ENCODE data around the gene RPAP2. TPM values are rescaled to one million over a fixed set of nuclear protein-coding genes. Genes with fewer than 3 reads are reported as not detected.
A peak's percentile ranks its signal among the peaks of the same experiment; 100 is the strongest.

Gene RPAP2
- total RNA-seq, 4 donors from 2014 or later = 3.1 to 18.5 (median 8.4) TPM

DNA sequence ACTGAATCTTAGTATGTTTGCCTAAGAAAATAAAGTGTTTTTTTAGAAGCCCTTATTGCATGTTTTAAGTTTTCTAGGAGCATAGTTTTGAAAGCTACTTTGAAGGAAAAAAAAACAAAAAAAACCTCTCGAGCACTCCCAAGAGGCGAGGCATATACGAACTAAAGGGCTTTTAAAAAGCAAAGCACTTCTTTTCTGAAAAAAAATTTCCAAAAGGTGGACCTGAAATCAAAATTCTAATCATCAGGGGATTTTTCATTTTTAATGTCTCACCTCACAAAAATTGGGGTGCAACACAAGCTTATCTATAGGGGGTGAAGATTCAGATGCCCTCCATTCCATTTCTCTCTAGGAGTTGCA is 666 bp upstream of the RPAP2 start:
- DNase-seq = no peak
- no peaks in the 10 kb centered on the region for H3K27me3 ChIP-seq
- TF ChIP-seq, protein P1, sequence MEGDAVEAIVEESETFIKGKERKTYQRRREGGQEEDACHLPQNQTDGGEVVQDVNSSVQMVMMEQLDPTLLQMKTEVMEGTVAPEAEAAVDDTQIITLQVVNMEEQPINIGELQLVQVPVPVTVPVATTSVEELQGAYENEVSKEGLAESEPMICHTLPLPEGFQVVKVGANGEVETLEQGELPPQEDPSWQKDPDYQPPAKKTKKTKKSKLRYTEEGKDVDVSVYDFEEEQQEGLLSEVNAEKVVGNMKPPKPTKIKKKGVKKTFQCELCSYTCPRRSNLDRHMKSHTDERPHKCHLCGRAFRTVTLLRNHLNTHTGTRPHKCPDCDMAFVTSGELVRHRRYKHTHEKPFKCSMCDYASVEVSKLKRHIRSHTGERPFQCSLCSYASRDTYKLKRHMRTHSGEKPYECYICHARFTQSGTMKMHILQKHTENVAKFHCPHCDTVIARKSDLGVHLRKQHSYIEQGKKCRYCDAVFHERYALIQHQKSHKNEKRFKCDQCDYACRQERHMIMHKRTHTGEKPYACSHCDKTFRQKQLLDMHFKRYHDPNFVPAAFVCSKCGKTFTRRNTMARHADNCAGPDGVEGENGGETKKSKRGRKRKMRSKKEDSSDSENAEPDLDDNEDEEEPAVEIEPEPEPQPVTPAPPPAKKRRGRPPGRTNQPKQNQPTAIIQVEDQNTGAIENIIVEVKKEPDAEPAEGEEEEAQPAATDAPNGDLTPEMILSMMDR (IDR thresholded peaks at IDR 0.05) = peak in 1 of 6 experiments; percentile 6
- TF ChIP-seq POLR2A (IDR thresholded peaks at IDR 0.05) = no peak
- peak overlapping the region; percentile 68 to 97 (median 88) for H3K4me3 ChIP-seq
- peak overlapping the region; percentile 94 to 99 (median 96) for H3K27ac ChIP-seq
- WGBS, 2 donors = 5 to 6% methylated on average over 3 of the region's 3 CpGs
- H3K9me3 ChIP-seq = no peaks in the 10 kb centered on the region
- peaks cover 0 to 29% (median 0%) of the 10 kb centered on the region in 3 donors for H3K36me3 ChIP-seq
- intact Hi-C loops (cut with DNase I) = no loop called here
- peaks cover 4 to 34% (median 7%) of the 10 kb centered on the region in 3 donors for H3K4me1 ChIP-seq

DNA sequence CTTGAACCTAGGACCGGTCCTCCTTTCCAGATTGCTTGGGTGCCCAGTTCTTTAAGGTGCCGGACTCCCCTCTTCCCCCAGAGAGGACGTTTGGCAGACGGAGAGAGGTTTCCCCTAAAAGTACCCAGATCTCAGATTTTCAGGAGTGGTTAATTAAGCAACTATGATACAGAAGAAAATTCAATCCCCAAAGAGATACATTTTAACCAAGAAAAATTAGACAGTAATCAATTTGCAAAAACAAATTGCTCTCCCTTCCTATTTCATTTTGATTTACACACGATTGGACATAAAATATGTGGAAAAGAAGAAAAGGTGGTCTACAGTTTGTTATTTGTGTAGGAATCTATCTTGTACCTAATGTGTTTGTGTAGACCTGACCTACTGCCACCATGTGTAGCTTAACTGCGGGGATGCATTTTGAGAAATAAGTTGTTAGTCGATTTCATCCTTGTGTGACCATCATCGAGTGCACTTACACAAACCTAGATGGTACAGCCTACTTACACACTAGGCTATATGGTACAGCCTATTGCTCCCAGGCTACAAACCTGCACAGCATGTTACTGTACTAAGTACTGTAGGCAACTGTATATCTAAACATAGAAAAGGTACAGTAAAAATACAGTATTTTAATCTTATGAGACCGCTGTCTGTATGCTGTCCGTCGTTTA is 755 bp downstream of the RPAP2 start:
- Histone ChIP-seq H3K4me3 (peak overlapping the region; percentile 68 to 97 (median 88)), H3K9me3 (no peaks in the 10 kb centered on the region), H3K4me1 (peaks cover 4 to 34% (median 7%) of the 10 kb centered on the region in 3 donors), H3K27ac (peak overlapping the region; percentile 94 to 99 (median 96)), H3K36me3 (peaks cover 1 to 28% (median 2%) of the 10 kb centered on the region in 3 donors), H3K27me3 (no peaks in the 10 kb centered on the region)
- TF ChIP-seq POLR2A (IDR thresholded peaks at IDR 0.05) = no peak
- TF ChIP-seq, protein P1 (IDR thresholded peaks at IDR 0.05) = no peak
- intact Hi-C loops (cut with DNase I) = loop anchor here (10.0 kb wide), 1 partner anchor 305 kb away; no protein-coding TSS in a partner anchor
- 38 to 48% methylated on average over 9 to 11 of the region's 11 CpGs for WGBS, 2 donors
- DNase-seq = no peak

- no peaks in the 10 kb centered on the region for H3K9me3 ChIP-seq
- no peak overlapping the region for H3K27ac ChIP-seq
- H3K36me3 ChIP-seq = peaks cover 4 to 31% (median 7%) of the 10 kb centered on the region in 3 donors
- intact Hi-C loops (cut with DNase I) = loop anchor here (10.0 kb wide), 1 partner anchor 306 kb away; no protein-coding TSS in a partner anchor
- H3K4me1 ChIP-seq = peaks cover 4 to 34% (median 7%) of the 10 kb centered on the region in 3 donors
- H3K27me3 ChIP-seq = no peaks in the 10 kb centered on the region
- DNase-seq = no peak
- TF ChIP-seq, protein P1 (IDR thresholded peaks at IDR 0.05) = no peak
- TF ChIP-seq POLR2A (IDR thresholded peaks at IDR 0.05) = no peak
- WGBS, 2 donors = 88 to 94% methylated on average over 5 of the region's 5 CpGs
- H3K4me3 ChIP-seq = no peak overlapping the region
These were observed 2.2 kb downstream of the RPAP2 start for GRCh38 chr1:92301021-92301420.

DNA sequence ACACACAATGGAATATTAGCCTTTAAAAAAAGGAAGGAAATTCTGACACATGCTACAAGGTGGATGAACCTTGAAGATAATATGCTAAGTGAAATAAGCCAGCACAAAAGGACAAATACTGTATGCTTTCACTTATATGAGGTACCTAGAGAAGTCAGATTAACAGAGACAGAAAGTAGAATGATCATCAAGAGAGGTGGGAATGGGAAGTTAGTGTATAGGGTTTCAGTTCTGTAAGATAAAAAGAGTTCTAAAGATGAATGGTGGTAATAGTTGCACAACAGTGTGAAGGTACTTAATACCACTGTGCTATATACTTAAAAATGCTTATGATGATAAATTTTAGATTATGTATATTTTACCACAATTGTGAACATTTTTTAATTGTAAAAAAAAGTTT is 7.2 kb downstream of the RPAP2 start:
- H3K4me1 ChIP-seq = peaks cover 0 to 5% (median 0%) of the 10 kb centered on the region in 3 donors
- H3K9me3 ChIP-seq = no peaks in the 10 kb centered on the region
- no peak overlapping the region for H3K4me3 ChIP-seq
- no peak for DNase-seq
- TF ChIP-seq, protein P1 (IDR thresholded peaks at IDR 0.05) = no peak
- TF ChIP-seq POLR2A (IDR thresholded peaks at IDR 0.05) = no peak
- H3K36me3 ChIP-seq = peaks cover 4 to 65% (median 7%) of the 10 kb centered on the region in 3 donors
- H3K27ac ChIP-seq = no peak overlapping the region
- no peaks in the 10 kb centered on the region for H3K27me3 ChIP-seq
- intact Hi-C loops (cut with DNase I) = loop anchor here (10.0 kb wide), 1 partner anchor 311 kb away; no protein-coding TSS in a partner anchor

GRCh38 chr1:92307980-92308379 is 9.1 kb downstream of the RPAP2 start:
- Histone ChIP-seq H3K9me3 (no peaks in the 10 kb centered on the region), H3K4me3 (no peak overlapping the region), H3K27me3 (no peaks in the 10 kb centered on the region), H3K4me1 (no peaks in the 10 kb centered on the region), H3K27ac (no peak overlapping the region), H3K36me3 (peaks cover 4 to 80% (median 7%) of the 10 kb centered on the region in 3 donors)
- intact Hi-C loops (cut with DNase I) = loop anchor here (10.0 kb wide), 1 partner anchor 313 kb away; no protein-coding TSS in a partner anchor
- no peak for DNase-seq
- 71 to 84% methylated on average over 4 of the region's 4 CpGs for WGBS, 2 donors
- TF ChIP-seq POLR2A (IDR thresholded peaks at IDR 0.05) = no peak
- TF ChIP-seq, protein P1 (IDR thresholded peaks at IDR 0.05) = no peak

All from esophagus squamous epithelium (tissue), 5 donors.